Esophagus muscularis mucosa (tissue), 4 donors: ENCODE measurements around the gene DNAJB4. TPM values are rescaled to one million over a fixed set of nuclear protein-coding genes. Genes with fewer than 3 reads are reported as not detected.
A peak's percentile ranks its signal among the peaks of the same experiment; 100 is the strongest.

ENCODE experiments used
- DNase-seq: peaks from one replicate; pipeline ENCODE4 v3.0.0-alpha.2; 2017; ENCODE audit errors: extremely low spot score
- H3K27ac ChIP-seq, 4 donors: fragments of 200-600 bp; sonication (generic); replicated peaks in 1 of 4; 1 replicate in 3 of 4; 2 replicates in 1 of 4; pipeline ENCODE4 v1.5.1; 2016 to 2019; ENCODE audit warnings: mild to moderate bottlenecking in 1 of 4
- H3K27me3 ChIP-seq, 4 donors: fragments of 200-600 bp; sonication (generic); one replicate each; pipeline versions ENCODE4 v1.5.1 to v1.6.0; 2016 to 2019
- H3K36me3 ChIP-seq, 4 donors: fragments of 200-600 bp; sonication (generic); one replicate each; pipeline ENCODE4 v1.5.1; 2016 to 2019
- H3K4me1 ChIP-seq, 4 donors: fragments of 200-600 bp; sonication (generic); one replicate each; pipeline ENCODE4 v1.5.1; 2016 to 2019
- H3K4me3 ChIP-seq, 4 donors: fragments of 200-600 bp; sonication (generic); 1 replicate in 2 of 4; 2 replicates in 2 of 4; pipeline ENCODE4 v1.5.1; 2016 to 2019; ENCODE audit warnings: mild to moderate bottlenecking in 4 of 4, moderate library complexity in 1 of 4
- H3K9me3 ChIP-seq, 4 donors: fragments of 200-600 bp; sonication (generic); 1 replicate in 3 of 4; 2 replicates in 1 of 4; pipeline ENCODE4 v1.5.1; 2016 to 2019
- EP300 ChIP-seq: sonication (generic); formaldehyde crosslinking; IDR thresholded peaks from one replicate; pipeline ENCODE4 v1.6.1; 2017; ENCODE audit warnings: antibody characterized with exemption
- POLR2A ChIP-seq: fragments of 450-650 bp; IDR thresholded peaks from one replicate; pipeline ENCODE4 v1.6.1; 2017; ENCODE audit warnings: antibody characterized with exemption, moderate library complexity, mild to moderate bottlenecking, low read depth
- POLR2AphosphoS5 ChIP-seq, 2 donors: sonication (generic); formaldehyde crosslinking; IDR thresholded peaks; one replicate each; pipeline ENCODE4 v1.6.1; 2017; ENCODE audit warnings: antibody characterized with exemption in 2 of 2
- WGBS: methylation state at CpG from one replicate; pipeline ENCODE4 v1.1.5; 2018; 5-methylcytosine and 5-hydroxymethylcytosine counted together
- intact Hi-C: fragments of 100-400 bp; cut with DNase I; formaldehyde crosslinking; loops from one replicate; pipeline ENCODE4 v1.15.1; 2023
- total RNA-seq, 4 donors: library from RNA; depleted of rRNA; stranded (reverse); fragments of >200 nt; gene quantifications; one replicate each; pipeline versions ENCODE4 v1.1.0 to v1.2.1, GENCODE V29; 2016
- TF ChIP-seq, protein P1 (sequence below), 3 experiments: fragments of 200-600 bp in 2 of 3; fragments of 450-650 bp in 1 of 3; sonication (generic) in 2 of 3; IDR thresholded peaks; one replicate each; pipeline ENCODE4 v1.5.1; 2017 to 2019; ENCODE audit warnings: antibody characterized with exemption in 3 of 3, mild to moderate bottlenecking in 2 of 3, moderate library complexity in 1 of 3

DNAJB4 gene
- total RNA-seq: 10 to 100 TPM; 62.6 to 79.7 (median 70.4) TPM

DNA sequence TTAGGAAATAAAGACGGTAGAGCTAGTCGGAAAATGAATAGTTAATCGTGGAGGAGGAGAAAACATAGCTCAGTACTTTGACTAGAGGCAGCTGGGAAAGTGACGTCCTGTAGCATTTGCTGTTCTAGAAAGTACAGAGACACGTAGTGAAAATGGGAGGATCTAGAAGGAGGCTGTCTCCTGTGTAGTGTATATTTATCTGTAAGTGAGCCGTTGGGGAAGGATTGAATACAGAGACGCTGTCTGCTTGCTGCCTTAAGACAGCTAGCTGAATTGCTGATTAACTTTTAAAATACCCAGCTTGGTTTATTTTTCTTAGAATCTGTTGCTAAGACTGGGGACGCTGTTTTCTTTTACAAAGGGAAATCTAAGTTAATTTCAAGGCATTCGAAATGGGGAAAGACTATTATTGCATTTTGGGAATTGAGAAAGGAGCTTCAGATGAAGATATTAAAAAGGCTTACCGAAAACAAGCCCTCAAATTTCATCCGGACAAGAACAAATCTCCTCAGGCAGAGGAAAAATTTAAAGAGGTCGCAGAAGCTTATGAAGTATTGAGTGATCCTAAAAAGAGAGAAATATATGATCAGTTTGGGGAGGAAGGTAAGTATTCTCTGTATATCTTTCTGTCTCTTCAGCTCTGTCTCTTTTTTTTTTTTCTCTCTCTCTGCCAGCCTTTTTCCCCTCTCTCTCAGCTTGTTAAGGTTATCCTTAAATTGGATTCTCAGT is at the start of gene DNAJB4:
TSS of gene DNAJB4 (plus strand) at position 221 of the 729 bp plus-strand sequence. CDS start at position 393, 172 bp downstream.
- Histone ChIP-seq H3K27me3 (no peaks in the 10 kb centered on the region), H3K36me3 (no peaks in the 10 kb centered on the region), H3K27ac (peak within 1 kb of the TSS; percentile 88 to 93 (median 89)), H3K4me1 (peaks cover 12 to 42% (median 36%) of the 10 kb centered on the region in 4 donors), H3K9me3 (no peaks in the 10 kb centered on the region), H3K4me3 (peak within 1 kb of the TSS; percentile 62 to 68 (median 68))
- TF ChIP-seq POLR2A (peak; percentile 91), EP300 (no peak), POLR2AphosphoS5 (IDR thresholded peaks at IDR 0.05) (peak; percentile 96 to 99)
- TF ChIP-seq, protein P1, sequence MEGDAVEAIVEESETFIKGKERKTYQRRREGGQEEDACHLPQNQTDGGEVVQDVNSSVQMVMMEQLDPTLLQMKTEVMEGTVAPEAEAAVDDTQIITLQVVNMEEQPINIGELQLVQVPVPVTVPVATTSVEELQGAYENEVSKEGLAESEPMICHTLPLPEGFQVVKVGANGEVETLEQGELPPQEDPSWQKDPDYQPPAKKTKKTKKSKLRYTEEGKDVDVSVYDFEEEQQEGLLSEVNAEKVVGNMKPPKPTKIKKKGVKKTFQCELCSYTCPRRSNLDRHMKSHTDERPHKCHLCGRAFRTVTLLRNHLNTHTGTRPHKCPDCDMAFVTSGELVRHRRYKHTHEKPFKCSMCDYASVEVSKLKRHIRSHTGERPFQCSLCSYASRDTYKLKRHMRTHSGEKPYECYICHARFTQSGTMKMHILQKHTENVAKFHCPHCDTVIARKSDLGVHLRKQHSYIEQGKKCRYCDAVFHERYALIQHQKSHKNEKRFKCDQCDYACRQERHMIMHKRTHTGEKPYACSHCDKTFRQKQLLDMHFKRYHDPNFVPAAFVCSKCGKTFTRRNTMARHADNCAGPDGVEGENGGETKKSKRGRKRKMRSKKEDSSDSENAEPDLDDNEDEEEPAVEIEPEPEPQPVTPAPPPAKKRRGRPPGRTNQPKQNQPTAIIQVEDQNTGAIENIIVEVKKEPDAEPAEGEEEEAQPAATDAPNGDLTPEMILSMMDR (IDR thresholded peaks at IDR 0.05): peak in 1 of 3 experiments; percentile 10
- DNase-seq: peak; percentile 92
- intact Hi-C loops: loop anchor here (2.0 to 5.0 kb wide), 2 partner anchors 26 to 42 kb away; partner anchors contain the start of genes FUBP1 and GIPC2
- 2% methylated on average over 12 of the region's 12 CpGs for WGBS

DNA sequence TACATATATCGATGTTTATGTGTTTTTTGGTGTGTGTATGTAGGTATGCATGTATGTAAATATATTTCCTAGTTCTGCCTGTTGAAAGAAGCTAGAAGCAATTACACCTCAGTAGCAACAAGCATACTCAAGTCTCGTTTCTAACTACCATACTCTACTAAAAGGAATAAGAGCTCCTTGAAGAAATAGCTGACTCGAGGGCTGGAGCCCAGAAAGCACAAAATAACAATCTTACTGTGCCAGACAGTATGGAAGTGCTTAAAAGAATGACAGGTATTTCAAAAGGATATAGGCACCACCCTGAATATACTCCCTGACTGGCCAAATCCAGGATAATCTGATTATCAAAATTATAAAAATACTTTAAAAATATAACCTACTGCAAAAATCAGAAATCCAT is 49.0 kb upstream of the DNAJB4 start:
- 81% methylated on average over 3 of the region's 3 CpGs for WGBS
- Histone ChIP-seq H3K4me3 (no peak overlapping the region), H3K27me3 (no peaks in the 10 kb centered on the region), H3K36me3 (peaks cover 38 to 99% (median 93%) of the 10 kb centered on the region in 4 donors), H3K4me1 (peaks cover 0 to 19% (median 12%) of the 10 kb centered on the region in 4 donors), H3K27ac (peak overlapping the region in 1 of 4 donors; percentile 1), H3K9me3 (no peaks in the 10 kb centered on the region)
- intact Hi-C loops: no loop called here
- TF ChIP-seq POLR2A: no peak
- TF ChIP-seq EP300: no peak
- TF ChIP-seq, protein P1 (IDR thresholded peaks at IDR 0.05): no peak
- TF ChIP-seq POLR2AphosphoS5 (IDR thresholded peaks at IDR 0.05): no peak
- DNase-seq: no peak

DNA sequence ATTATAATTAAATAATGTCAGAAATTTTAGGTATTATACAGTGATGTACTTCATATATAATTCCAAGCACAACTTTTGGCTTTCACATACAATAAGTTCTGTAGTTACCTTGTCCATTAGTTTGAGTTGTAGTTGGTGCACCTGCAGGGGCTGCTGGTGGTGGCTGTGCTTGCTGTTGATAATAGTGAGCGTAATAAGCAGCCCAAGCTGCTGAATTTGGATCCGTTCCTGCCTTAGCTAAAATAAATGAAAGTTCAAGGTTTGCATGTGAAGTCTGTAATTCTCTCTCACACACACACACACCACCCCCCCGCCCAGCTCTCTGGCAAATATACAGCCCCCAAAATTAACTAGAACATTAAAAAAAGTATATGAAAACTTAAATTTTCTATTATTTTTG is 48.3 kb upstream of the DNAJB4 start:
- DNase-seq: no peak
- TF ChIP-seq, protein P1 (IDR thresholded peaks at IDR 0.05): no peak
- TF ChIP-seq POLR2AphosphoS5 (IDR thresholded peaks at IDR 0.05) (no peak), POLR2A (no peak), EP300 (no peak)
- 86% methylated on average over 3 of the region's 3 CpGs for WGBS
- H3K4me3 ChIP-seq: no peak overlapping the region
- intact Hi-C loops: no loop called here
- H3K27me3 ChIP-seq: no peaks in the 10 kb centered on the region
- H3K4me1 ChIP-seq: peaks cover 0 to 12% (median 6%) of the 10 kb centered on the region in 4 donors
- H3K27ac ChIP-seq: no peak overlapping the region
- H3K9me3 ChIP-seq: no peaks in the 10 kb centered on the region
- peaks cover 46 to 100% (median 96%) of the 10 kb centered on the region in 4 donors for H3K36me3 ChIP-seq

DNA sequence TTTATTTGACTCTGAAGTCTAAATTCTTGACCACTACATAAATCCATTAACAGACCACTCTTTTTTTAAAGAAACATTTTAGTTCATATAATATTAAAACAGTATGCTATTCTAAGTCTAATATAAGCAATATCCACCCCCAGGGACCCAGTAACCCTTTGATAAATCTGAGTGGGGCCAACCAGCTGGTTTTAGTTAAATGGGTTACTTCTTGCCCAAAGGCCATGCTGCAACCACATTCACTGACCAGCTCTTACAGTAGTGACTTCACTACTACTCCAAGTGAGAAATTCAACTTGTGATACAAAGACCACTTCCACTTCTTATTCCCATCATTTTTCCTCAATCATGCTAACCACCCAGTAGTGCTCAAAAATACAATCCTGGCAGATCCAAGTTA is 46.3 kb upstream of the DNAJB4 start:
- DNase-seq: no peak
- Histone ChIP-seq H3K36me3 (peaks cover 52 to 100% (median 97%) of the 10 kb centered on the region in 4 donors), H3K4me1 (peaks cover 0 to 12% (median 0%) of the 10 kb centered on the region in 4 donors), H3K9me3 (no peaks in the 10 kb centered on the region), H3K27me3 (no peaks in the 10 kb centered on the region), H3K27ac (no peak overlapping the region), H3K4me3 (no peak overlapping the region)
- TF ChIP-seq, protein P1 (IDR thresholded peaks at IDR 0.05): no peak
- TF ChIP-seq POLR2AphosphoS5 (IDR thresholded peaks at IDR 0.05): no peak
- no peak for TF ChIP-seq POLR2A
- no peak for TF ChIP-seq EP300
- intact Hi-C loops: no loop called here
